GM18520 (cell line): ENCODE results near the gene CLDN34.

Experiments used
- ATAC-seq: cut with Tn5 transposase; IDR thresholded peaks from one replicate; pipeline ENCODE4 v1.9.1; 2021; ENCODE audit not compliant: unreplicated experiment

CLDN34 gene

DNA sequence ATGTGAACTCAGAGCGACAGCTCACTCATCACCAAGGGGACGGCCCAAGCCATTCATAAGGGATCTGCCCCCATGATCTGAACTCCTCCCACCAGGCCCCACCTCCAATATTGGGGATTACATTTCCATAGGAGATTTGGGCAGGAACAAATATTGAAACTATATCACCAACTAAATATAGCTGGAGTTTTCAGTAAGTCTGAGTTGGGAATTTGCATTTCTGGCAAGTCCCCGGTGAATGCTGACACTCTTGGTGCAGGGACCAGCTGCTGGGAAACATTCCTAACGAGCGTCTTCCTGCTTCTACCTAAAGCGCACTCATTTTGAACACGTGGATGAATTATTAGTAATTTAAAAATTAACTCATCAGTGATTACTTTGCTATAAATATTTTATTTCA is 13.2 kb downstream of the CLDN34 start:
- ATAC-seq = no peak

DNA sequence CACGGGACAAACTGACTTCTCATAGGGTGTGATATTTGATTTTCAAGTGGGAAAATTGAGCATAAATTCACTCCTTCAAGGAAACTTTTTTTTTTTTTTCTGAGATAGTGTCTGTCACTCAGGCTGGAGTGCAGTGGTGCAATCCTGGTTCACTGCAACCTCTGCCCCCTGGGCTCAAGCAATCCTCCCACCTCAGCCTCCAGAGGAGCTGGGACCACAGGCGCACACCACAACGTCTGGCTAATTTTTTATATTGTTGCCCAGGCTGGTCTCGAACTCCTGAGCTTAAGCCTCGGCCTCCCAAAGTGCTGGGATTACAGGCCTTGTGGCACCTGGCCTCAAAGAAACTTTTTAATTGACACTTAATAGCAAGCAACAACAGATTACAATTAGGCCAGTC is 13.8 kb downstream of the CLDN34 start:
- no peak for ATAC-seq

DNA sequence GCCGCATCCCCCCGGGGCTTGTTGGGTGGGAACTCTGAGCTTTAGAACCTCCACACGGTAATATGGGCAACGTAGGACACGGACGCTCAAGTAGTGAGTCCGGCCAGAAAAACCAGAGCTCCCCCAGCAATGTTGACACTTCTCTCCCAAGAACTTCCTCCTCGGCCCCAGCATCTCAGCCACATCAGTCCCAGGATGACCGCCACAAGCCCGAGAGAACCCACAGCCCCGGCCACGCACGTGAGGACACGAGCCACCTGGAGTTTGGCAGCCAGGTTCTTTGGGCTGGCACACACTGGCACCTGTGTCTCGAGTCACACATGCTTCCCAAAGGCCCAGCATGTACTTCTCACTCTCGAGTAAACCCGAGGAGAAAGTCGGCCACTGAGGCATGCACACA is 16.3 kb downstream of the CLDN34 start:
- no peak for ATAC-seq

DNA sequence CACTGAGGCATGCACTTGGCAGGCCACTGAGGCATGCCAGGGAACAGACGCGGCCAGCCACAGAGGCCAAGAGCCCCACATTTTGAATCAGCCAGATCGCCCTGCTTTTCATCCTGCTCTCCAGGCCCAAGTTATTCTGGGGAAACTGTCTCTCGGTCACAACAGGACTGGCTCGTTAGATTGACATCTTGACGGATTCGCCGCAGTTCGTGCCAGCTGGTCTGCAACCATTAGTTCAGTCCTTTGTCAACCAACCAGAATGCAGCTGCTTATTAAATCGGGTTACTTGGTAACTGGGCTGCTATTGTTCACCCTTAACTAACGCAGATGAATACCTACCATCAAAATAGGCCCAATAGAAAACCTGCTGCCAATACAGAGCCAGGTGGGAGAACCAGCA is 16.7 kb downstream of the CLDN34 start:
- ATAC-seq = no peak

DNA sequence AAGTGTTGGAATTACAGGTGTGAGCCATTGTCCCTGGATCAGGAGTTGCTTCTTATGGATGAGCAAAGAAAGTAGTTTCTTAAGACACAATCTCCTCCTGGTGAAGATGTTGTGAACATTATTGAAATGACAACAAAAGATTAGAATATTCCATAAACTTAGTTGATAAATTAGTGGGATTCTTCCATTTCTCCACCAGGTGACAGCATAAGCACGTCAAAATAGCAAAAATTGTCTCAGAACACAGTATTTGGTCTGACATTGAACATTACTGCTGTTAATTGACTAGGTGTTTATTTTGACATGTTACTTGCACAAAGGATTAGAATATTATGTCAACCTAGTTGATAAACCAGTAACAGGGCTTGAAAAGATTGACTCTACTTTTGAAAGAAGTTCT is 21.6 kb downstream of the CLDN34 start:
- ATAC-seq = no peak

DNA sequence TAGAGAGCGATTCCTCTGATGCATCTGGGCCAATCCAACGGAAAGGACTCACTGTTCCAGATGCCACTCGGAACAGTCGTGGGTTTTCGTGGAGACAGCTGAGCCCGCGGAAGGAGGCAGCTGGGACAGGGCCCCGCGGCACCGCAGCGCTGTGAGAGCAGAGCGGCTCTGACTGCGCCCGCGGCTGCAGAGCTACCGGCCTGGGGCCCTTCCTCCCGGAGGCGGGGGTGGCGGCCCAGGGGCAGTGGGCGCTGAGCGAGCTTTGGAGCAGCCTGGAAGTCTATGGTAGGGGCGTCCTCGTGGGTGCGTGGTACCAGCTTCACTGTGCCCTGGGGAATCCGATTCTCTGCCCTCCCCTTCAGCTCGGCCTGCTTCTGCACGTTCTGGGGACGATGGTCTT is 24.9 kb downstream of the CLDN34 start:
- no peak for ATAC-seq

DNA sequence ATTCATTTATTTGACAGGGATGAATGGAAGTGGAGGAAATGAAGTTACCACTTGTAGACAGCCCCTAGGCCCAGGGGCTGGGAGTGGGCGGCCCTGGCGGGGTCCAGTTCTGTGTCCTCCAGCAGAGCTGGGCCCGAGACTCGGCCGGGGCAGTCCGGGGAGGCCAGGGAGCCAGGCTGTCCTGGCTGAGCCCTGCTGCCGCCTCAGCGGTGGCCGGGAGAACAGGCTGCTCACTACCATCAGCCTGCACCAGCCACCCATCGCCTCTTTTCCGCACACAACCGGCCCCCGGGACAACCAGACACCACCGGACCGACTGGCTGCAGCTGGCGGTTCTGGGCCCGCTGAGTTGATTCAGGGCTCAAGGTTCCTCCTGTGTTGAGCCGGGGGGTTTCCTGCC is 25.6 kb downstream of the CLDN34 start:
- ATAC-seq = no peak

DNA sequence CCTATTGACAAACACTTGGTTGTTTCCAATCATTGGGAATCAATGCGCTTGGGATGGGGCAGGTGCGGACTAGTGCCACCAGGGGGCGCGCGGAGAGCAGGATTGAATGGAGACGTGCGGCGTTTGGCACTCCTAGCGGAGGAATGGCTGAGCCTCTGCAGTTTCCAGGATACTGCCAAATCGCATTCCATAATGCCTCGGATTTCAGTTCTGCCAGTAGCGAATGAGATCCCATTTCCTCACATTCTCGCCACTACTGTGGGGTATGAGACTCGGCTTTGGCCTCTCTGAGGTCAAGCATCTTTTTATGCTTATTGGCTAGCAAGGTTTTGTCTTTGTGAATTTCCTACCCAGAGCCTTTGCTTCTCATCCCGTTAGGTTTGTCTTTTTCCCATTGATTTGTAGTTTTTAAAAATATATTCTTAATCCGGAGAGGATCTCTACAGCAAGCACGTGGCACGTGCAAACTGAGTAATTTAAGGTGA is 28.7 kb downstream of the CLDN34 start:
- no peak for ATAC-seq

DNA sequence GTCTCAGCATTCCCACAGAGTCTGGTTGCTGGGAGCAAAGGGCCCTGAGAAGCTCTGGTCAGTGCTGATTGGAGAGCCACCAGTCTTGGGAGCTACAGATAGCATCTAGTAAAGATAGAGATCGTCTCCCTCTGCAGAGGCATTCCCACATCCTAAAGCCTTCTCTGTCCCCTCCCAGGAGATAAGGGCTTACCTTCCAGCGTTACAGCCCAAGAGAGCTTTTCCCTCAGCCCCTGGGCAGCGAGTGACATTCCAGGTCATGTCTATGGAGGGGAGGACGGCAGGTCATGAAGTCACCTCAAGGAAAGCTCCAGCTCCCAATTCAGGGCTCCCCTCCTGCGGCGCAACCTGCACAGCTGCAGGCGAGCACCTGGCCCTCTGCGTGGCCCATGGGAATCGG is 29.9 kb downstream of the CLDN34 start:
- no peak for ATAC-seq

DNA sequence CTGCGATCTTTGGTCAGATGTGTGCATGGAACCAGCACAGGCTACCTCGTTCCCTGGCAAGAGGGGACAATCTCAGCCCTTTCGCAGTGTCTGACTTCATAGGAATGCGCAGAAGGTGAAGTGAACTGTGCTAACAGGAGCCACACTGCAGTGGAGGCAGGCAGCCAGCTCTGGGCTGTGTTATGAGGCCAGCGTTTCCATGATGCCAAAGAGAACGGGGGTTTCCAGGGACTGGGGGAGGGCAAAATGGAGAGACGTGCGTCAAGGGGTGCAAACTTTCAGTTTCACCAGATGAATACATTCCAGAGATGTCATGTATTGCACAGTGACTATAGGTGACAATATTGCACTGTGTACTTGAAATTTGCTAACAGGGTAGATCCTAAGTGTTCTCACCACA is 30.4 kb downstream of the CLDN34 start:
- peak; percentile 86 for ATAC-seq

DNA sequence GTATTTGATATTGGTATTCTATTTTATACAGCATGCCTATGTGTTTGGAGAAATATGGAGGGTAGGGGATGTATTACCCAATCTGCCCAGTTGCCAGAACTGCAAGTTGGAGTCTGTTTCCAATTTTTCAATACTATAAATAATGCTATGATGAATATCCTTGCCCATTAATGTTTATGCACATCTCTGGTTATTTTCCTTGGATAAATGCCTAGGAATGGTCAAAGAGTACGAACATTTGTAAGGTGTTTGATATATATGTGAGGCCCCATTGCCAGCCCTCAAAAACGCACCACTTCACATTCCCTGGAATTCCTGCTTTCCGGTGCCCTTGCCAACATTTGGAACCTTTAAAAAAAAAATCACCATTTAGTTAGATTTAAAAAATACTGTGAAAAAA is 34.3 kb downstream of the CLDN34 start:
- no peak for ATAC-seq

DNA sequence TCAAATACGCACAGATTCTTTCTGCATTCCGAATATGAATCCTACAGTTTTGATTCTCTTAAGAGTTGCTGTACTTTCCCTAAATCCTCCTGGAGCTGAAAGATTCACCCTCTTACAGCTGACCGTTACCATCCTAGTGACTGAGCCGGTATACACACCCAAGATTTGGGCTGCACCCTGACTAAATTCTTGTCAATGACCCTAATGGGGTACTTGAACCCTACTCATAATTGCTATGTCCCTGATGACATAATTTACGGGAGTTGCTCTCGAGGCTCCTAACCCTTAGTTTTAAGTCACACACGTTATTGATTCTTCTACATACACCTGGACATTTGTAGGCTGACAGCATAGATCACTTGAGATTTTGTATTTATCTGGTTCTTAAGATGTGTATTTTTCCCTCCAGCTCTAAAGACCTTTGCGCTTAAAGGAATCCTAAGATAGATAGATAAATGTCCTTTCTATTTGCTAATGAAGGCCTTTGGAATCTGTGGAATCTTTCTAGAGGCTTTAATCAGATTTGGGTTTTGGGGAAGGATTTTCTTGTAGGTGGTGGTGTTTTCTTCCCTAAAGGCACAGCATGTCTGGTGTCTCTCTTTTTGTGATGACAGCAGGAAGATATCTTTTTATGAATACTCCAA is 37.8 kb downstream of the CLDN34 start:
- no peak for ATAC-seq

DNA sequence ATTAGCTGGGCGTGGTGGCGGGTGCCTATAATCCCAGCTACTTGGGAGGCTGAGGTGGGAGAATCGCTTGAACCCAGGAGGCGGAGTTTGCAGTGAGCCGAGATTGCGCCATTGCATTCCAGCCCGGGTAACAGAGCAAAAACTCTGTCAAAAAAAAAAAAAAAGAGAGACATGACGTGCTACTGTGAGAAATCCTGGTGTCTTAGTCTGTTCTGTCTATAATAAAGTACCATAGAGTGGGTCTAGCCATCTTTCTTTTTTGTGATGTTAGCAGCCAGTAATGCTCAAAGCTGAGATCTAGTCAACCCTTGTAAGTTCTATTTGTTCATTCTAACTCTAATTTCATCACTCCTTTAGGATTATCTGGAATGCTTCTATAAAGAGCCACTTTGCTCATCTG is 38.9 kb downstream of the CLDN34 start:
- ATAC-seq = no peak

DNA sequence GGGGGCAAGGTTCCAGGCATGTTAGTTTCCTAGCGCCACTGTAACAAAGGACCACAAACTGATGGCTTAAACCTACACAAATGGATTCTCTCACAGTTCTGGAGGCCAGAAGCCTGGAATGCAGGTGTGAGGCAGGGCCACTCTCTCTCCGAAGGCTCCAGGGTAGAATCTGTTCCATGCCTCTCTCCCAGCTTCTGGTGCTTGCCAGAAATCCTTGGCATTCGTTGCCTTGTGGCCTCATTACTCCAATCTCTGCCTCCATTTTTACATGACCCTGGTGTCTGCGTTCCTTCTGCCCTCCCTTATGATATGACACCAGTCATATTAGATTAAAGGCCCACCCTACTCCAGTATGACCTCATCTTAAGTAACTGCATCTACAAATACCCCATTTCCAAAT is 39.6 kb downstream of the CLDN34 start:
- ATAC-seq = no peak

DNA sequence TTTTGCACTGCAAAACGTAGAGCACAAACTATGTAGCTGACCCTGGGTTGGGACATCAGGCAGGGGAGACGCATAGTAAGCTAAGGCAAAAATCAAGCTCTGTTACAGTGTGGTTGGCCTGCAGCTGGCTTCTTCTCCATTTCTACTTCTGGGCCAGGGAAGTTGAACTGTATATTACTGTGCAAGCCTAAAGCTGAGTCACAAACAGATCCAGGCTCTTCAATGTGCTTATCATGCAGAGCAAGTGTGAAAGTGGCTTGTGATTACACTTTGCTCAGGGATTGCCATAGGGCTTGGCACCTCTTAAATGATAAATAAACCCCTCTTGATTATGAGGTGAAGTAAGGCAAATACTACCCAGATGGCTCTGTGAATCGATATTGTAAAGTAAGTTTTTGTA is 40.5 kb downstream of the CLDN34 start:
- ATAC-seq = no peak

DNA sequence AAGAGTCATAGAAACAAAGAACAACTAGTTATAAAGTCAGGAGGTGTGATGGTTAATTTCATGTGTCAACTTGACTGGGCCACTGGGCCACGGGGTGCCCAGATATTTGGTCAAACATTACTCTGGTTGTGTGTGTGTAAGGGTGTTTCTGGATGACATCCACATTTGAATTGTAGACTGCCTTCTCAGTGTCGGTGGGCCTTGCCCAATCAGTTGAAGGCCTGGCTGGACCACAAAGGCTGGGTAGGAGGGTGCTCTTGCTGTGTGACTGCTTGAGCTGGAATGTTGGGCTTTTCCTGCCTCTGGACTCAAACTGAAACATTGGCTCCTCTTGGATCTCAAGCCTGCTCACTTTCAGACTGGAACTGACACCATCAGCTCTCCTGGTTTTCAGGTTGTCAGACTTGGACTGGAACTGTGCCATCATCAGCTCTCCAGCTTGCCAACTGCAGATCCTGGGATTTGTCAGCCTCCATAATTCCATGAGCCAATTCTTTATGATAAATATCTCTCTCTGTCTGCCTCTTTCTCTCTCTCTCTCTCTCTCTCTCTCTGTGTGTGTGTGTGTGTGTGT is 41.4 kb downstream of the CLDN34 start:
- no peak for ATAC-seq

DNA sequence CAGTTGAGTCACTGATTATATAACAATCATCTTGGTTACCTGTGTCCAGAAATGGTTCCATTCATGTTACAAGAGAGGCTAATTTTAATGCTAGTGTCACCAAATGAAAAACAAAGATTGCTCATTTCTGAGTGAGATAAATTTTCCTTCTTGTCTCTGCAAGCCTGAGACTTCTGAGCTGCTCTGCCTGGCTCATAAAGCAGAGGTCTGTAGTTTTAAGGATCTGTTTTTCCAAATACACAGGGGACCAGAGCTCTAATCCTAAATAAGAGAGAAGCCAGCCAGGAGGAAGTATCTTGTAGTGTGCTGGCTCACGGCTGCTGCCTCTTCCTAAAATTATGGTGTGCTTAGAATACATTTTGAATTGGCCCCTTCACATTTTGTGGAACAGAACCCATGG is 42.6 kb downstream of the CLDN34 start:
- no peak for ATAC-seq

DNA sequence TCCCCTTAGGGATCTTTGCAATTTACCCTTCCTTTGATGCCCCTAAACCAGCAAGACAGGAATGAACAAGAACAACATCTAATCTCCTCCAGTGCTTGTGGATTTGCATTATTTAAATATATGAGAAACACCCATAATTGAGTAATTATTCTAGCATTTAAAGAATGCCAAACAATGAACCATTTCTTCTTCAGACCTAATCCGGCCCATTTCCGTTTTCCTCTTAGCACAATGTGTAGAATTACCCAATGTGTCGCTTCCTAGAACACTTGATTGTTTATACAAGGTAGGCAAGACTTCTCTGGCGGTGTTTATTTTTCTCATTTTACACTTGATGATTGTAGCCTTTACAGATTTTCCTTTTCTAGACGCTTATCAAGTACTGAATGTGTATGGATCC is 43.5 kb downstream of the CLDN34 start:
- no peak for ATAC-seq

DNA sequence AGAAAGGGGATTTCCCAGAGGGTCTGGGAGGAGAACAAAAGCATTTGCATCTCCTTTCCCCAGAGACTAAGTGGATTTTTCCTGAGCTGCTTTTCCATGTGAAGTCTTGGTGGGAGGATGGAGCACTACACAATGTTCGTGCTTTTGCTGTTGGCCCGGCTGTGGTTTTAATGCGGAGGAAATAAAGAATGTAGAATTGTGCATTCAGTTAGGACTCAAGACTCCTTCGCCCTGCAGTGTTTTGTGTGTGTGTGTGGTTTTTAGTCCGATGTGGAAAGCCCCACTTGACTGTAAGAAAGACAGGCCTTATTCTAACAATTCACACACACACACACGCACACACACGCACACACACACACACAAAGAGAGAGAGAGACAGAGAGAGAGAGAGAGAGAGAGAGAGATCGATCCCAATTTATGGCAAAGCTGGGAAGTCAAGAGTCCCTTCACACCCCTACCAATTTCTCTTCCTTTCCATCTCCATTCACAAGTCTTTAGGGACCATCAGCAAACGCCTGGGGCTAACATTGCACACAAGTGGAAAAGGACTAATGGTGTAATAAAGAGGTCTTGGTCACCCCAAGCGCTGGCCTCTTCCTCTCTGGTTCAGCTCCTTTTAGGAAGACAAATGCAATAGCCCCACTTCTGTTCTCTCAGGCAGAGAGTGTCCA is 44.2 kb downstream of the CLDN34 start:
- ATAC-seq = no peak

DNA sequence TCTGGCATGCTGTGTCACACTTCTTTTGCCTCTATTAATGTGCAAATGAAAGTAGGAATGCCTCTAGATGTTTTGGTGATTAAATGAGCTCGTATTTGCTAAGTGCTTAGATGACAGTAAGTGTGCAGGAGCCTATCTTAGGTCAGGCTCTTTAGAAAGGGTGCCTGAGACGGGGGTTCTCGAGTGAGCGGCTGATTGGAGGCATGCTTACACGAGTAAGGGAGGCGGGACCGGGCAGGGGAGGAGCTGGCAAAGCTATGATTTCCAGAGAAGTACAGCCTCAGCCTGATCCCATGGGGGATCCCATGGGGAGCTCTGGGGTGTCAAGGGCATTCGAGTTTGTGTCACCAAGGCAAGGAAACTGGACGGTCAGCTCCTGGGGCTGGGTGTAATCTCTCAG is 44.8 kb downstream of the CLDN34 start:
- no peak for ATAC-seq

DNA sequence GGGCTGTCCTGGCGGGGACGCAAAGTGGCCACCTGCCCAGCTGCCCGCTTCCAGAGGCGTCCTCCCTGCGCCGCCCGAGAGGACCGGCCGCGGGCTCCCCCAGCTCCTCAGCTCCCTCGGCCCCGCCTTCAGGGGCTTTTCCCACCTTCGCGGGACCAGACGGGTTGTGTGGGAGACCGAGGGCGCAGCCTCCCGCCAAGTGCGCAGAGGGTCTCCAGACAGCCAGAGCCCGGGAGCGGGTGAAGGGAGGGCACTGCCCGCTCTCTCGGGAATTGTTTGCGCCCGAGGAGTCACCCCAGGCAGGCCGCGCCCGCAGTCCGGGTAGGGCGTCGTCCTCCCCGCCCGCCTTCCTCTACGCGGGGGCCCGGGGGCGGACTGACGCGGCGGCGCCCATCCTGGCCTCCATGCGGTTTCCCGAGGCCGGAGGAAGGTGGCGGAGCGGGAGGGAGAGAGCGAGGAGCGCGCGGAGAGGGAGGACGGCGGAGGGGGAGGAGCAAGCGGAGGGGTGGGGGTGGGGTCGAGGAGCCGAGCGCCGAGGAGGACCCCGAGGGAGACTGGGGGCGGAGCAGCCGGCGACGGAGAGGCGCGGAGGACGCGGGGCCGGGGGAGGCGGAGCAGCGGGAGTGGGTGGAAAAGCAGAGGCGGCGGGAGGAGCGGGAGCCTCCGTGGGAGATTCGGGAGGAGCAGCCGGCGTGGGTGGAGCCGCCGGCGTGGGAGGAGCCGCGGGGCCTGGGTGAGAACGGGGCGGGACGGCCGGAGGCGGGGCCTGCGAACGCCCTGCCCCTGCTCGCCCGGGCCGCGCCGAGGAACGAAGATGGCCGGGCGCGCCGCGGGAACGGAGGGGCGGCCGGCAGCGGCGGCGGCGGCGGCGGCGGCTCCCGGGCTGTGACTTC is 47.5 kb downstream of the CLDN34 start:
- ATAC-seq = peak; percentile 56

DNA sequence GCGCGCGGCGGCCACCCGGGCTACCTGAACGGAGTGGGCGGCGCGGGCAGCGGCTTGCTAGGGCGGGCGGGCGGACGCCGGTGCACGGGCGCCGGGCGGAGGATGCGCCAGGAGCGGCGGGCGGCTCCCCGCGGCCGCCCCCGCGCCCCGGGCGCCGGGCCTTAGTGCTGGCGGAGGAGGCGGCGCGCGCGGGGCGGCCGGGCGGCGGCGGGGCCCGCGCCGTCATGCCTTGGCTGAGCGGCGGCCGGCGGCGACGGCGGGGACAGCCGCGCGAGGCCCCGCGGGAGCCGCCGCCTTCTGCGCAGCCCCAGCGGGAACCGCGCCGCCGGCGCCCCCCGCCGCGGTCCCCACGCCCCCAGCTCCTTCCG is 48.2 kb downstream of the CLDN34 start:
- ATAC-seq = peak; percentile 14
